HG02798 (cell line): Measurements from ENCODE around the gene CD164.
"Not testable (repeated sequence)": the region's sequence is repeated elsewhere in the genome, so short reads cannot be mapped to it uniquely, and the experiment has no call there.

Experiments
- ATAC-seq: cut with Tn5 transposase; IDR thresholded peaks from one replicate; pipeline ENCODE4 v1.9.1; 2021; ENCODE audit warnings: mild to moderate bottlenecking; ENCODE audit not compliant: unreplicated experiment, poor library complexity

CD164 gene

DNA sequence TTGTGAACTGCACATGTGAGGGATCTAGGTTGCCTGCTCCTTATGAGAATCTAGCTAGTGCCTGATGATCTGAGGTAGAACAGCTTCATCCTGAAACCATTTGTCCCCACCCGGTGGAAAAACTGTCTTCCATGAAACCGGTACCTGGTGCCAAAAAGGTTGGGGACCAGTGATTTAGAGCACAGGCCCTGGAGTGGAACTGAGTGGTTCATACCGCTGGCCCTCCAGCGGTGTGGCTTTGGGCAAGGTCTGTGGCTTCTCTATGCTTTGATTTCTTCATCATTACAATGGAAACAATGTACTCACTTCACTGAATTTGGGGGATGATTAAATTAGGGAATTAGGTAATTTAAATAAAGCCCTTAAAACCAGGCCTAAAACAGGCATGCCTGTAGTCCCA is 36.3 kb downstream of the CD164 start:
- no peak for ATAC-seq

GRCh38 chr6:109344226-109344625 is 38.0 kb downstream of the CD164 start:
- no peak for ATAC-seq

- no peak for ATAC-seq
Measured at GRCh38 chr6:109343518-109343917, 38.7 kb downstream of the CD164 start.

DNA sequence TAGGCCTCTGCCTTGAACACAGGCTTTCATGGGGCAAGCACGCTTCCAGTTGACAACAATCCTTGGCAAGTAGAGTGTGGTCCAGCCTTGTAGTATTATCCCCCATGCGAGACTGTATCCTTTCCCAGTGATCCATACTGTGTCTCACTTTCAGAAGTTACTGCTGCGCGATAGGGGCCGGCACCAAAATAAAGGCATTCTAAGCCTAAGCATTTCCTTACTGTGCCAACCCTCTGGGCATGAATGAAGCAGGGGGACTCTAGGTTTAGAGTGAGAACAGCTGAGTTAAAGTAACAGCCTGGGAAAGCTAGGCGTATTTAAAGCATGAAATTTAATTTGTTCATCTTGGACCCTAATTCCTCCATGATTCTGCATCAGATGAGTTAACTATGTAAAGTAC is 39.4 kb downstream of the CD164 start:
- no peak for ATAC-seq

DNA sequence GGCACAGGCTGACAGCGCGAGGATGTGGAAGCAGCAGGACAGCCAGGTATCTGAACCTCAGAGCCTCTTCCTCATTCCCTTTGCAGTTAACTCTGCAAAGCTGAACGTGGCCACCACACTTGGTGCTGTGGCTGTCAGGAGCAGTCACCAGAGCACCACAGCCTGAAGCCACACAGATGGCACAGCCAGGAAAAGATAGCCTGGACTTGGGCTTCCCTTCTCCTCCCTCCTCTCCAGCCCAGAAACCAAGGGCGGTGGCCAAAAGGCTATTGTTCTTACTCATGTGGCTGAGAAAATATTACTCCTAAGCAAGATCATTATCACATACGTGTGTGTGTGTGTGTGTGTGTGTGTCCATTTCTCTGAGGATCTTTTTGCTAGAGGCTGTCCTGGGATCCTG is 39.8 kb downstream of the CD164 start:
- ATAC-seq = no peak

DNA sequence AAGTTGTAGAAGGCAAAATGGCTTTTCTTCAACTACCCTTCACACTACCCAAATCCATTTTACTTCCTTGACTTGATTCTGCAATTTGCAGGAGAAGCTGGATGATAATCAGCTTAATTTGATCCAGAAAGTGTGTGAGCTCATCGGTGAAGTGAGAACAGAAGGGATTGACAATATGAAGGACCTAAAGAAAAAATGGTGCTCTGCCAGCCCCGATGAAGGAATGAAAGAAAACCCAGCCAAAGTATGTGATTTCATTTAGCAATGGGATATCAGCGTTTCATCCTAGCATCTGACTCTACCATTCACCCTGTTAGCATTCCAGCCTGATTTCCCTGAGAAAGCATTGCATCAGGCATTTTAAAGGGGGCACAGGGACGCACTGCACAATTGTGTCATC is 41.5 kb downstream of the CD164 start:
- no peak for ATAC-seq

GRCh38 chr6:109339906-109340678 is 42.2 kb downstream of the CD164 start:
- no peak for ATAC-seq

DNA sequence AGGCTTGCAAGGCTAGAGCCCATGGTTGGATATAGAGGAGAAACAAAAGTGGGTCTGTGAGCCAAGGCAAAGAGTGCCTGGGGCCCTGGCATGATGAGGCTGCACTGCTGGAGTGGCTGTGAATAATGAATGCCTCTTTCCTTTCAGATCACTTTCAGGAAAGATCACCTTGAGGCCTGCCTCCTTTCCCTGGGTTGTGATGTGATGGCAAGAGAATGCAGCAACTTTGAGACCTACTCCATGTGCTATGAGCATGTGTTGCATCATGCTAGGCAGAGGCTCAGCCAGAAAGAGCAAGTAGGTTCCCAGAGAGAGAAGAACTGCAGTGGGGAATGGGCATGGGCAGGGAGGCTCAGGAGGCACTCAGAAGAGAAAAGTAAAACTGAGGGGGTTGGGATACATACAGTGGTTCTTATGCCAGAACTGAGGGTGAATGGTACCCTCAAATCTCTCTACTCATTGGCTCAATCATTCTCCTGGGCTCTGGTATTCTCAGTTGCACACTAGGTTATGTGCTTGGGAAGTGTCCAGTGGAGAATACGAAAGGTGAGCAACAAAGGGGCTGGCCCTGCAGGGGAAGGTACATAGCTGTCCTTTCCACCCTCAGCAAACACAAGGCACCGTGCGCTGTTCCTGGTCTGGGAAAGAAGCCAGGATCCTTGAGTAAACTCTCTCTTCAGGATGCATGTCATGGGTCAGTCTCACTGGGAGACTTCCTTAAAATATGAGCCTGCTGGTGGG is 45.9 kb downstream of the CD164 start:
- no peak for ATAC-seq

DNA sequence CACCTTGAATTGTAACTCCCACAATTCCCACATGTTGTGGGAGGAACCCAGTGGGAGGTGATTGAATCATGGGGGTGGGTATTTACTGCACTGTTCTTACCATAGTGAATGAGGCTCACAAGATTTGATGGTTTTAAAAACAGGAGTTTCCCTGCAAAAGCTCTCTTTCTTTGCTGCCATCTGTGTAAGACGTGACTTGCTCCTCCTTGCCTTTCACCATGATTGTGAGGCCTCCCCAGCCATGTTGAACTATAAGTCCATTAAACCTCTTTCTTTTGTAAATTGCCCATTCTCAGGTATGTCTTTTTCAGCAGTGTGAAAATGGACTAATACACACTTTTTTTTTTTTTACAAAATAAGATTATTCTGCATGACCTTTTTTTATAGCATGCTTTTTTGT is 48.4 kb downstream of the CD164 start:
- ATAC-seq = not testable (repeated sequence)

DNA sequence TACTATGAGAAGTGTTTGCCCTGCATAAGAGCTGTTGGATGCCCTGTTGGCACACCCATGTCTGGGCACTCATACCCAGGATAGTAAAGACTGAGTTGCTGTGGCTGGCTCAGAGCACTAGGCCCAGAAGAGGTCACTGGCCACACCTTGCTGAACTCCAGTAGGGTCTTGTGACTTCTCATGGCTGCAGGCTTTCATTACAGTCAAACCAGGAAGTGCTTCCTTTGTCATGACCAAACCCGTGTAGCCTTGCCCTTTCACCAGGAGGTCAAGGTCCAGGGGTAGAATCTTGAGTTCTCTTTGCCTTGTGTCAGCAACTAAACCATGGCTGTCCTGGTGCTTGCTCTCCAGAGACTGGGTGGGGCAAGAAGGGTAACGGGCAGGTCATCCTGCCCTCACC is 49.5 kb downstream of the CD164 start:
- ATAC-seq = no peak

DNA sequence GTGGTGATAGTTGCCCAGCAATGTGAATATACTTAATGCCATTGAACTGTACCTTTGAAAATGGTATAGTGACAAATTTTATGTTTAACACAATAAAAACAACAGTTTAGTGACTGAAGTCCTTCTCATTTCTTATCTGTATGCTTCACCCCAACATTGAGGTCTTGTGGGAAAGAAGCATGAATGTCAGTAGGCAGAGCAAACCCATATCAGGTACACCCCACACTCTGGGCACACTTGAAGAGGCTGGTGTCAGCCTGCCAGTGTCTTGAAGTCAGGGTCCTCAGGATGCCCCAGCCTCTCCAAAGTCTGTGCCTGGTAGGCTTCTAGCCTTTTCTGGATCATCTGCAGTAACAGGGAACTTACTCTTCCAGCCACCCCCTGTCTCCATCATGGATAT is 51.2 kb downstream of the CD164 start:
- no peak for ATAC-seq

DNA sequence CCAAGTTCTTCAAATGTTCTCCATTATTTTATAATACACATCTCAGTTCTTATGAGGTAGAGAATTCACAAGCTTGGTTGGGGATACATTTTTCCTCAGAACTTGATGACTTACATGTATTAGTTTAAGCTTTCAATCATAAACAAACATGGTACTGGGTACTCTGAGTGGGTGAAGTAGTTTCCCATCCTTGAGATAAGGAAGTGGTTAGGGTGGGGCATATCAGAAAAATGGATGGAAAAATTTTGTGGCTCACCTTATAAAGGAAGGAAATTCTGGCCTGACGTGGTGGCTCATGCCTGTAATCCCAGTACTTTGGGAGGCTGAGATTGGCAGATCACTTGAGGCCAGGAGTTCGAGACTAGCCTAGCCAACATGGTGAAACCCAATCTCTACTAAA is 52.0 kb downstream of the CD164 start:
- no peak for ATAC-seq

- no peak for ATAC-seq
Measured at GRCh38 chr6:109328629-109329028, 53.6 kb downstream of the CD164 start.

- ATAC-seq = no peak
Measured at GRCh38 chr6:109327959-109328358, 54.3 kb downstream of the CD164 start.

DNA sequence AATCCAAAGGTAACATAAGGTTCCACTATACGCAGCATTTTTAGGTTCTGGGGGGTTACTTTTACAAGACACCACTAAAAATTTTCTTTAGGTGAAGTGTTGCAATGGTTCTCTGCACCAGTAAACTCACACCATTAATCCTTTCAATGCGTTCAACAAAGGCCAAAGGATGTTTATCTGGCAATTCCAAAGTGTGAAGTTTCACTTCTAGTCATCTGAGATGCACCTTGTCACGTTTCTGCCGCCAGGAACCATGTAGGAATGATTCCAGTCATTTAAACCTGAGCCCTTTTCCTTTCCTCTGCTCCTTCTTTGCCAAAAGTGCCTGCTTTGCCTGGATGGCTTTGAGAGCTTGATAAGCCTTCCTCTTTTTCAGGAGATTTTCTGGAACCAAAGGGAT is 54.8 kb downstream of the CD164 start:
- ATAC-seq = no peak

DNA sequence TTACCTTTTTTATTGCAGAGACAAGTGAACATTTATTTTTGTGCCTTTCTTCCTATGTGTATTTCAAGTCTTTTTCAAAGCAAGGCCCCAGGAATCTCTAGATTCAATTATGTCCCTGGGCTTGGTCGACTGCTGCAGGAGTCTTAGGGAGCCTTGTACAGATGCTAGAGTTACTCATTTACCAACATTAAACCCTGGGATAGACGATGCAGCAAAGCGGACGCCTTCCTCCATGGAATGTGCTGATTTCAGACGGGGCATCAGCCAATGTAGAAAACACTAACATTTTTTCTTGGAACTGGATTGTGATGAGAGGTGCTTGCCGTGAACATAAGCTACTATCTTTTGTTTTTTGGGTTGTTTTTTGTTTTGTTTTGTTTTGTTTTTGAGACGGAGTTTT is 55.9 kb downstream of the CD164 start:
- ATAC-seq = no peak

DNA sequence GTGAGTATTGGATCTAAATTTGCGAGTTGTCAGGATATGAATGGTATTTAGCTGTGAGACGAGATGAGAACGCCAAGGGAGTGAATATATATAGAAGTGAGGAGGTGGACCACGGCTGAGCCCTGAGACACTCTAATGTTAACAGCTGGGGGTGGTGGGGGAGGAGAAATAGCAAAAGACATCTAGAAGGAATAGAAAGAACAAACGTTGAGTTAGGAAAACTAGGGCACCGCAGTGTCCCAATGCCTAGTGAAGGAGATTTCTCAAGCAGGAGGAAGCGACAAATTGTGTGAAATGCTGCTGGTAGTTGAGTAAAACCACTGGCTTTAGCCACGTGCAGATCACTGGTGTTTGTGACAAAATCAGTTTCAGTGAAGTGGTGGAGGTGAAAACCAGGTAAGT is 56.9 kb downstream of the CD164 start:
- no peak for ATAC-seq

DNA sequence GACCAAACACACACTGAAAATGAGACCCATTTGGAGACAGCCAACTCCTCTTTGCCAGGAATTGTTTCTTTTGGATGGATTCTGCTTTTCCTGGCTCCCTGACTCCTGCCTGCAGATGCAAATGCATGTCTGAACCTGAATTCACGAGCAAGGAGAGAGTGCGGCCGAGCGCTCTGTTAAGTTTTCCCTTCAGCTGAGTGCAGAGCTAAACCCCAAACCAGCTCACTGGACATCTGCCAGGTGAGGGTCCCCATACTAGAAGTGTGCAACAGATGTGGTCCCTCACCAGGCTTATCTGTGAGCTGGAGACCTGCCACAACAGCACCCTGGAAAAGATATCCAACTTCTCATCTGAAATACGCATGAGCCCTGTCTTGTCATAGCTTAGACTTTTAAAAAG is 59.0 kb downstream of the CD164 start:
- ATAC-seq = no peak

DNA sequence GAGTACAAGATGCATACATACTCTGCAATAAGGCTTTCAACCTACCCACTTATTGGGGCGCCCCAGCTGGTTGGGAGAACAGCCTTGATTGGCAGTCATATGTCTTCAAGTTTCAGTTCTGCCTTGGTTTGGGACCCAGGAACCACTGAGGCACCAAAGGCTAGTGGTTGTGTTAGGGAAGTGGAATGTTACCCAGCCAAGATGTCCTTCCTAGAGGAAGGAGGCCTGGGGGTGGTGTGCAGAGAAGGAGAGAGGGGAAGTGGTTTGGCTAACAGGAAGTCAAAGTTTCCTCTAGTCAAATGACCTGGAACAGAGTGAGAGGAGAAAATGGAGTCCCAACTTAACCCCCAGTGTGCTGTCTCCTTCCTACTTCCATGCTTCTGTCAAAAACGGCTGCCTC is 59.4 kb downstream of the CD164 start:
- no peak for ATAC-seq

- no peak for ATAC-seq
Measured at GRCh38 chr6:109321752-109322151, 60.5 kb downstream of the CD164 start.

DNA sequence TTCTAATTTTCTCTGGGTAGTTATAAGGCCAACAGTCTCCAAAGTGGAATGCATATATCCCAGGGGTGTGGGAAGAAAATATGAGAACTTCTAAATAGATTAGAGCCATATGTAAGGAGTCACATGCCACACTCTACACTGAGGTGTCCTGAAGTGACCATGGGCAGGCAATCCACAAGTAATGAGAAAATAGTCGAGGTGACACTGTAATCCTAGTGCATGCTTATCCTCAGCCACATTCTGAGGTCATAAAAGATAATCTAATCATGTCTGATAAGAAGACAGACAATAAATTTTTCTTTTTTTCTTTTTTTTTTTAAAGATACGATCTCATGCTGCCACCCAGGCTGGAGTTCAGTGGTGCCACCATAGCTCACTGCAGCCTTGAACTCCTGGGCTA is 62.2 kb downstream of the CD164 start:
- no peak for ATAC-seq

GRCh38 chr6:109318328-109318876 is 63.9 kb downstream of the CD164 start:
- no peak for ATAC-seq
